Effector CD8-positive, alpha-beta T cell (primary cell): ENCODE measurements around the gene DDO.

ENCODE experiments used
- DNase-seq: peaks from one replicate; lab custom pipeline; 2025; lab: John Stamatoyannopoulos, UW

DDO gene

GRCh38 chr6:110345025-110345424 lies 70.3 kb downstream of the DDO start:
- no peak for DNase-seq

GRCh38 chr6:110342759-110343158 lies 72.6 kb downstream of the DDO start:
- no peak for DNase-seq
